ENCODE results near the gene ITPRID1.

The ITPRID1 gene

GRCh38 chr7:31695859-31696614 is 182.1 kb downstream of the ITPRID1 start:
- DNase-seq (ENCODE audit: low spot score), result no peak

- DNase-seq (ENCODE audit: low spot score), result no peak
These were observed 185.2 kb downstream of the ITPRID1 start for GRCh38 chr7:31699050-31699449.

- no peak for DNase-seq (ENCODE audit: low spot score)
These were observed 188.5 kb downstream of the ITPRID1 start for GRCh38 chr7:31702354-31702753.

- no peak for DNase-seq (ENCODE audit: low spot score)
These were observed 191.5 kb downstream of the ITPRID1 start for GRCh38 chr7:31705377-31705776.

- no peak for DNase-seq (ENCODE audit: low spot score)
These were observed 193.2 kb downstream of the ITPRID1 start for GRCh38 chr7:31707089-31707488.
